NB4 (cell line): ENCODE data around the gene RIOX2.

Source experiments
- CTCF ChIP-seq: IDR thresholded peaks from one replicate; pipeline ENCODE4 v1.5.1; 2012; ENCODE audit warnings: low read depth, low read length
- MYC ChIP-seq: IDR thresholded peaks from 2 replicates; pipeline ENCODE4 v1.6.1; 2011; ENCODE audit warnings: low read depth, low read length
- POLR2A ChIP-seq: IDR thresholded peaks from 2 replicates; pipeline ENCODE4 v1.6.1; 2011; ENCODE audit warnings: mild to moderate bottlenecking; ENCODE audit not compliant: insufficient read length; ENCODE audit errors: extremely low read depth

DNA sequence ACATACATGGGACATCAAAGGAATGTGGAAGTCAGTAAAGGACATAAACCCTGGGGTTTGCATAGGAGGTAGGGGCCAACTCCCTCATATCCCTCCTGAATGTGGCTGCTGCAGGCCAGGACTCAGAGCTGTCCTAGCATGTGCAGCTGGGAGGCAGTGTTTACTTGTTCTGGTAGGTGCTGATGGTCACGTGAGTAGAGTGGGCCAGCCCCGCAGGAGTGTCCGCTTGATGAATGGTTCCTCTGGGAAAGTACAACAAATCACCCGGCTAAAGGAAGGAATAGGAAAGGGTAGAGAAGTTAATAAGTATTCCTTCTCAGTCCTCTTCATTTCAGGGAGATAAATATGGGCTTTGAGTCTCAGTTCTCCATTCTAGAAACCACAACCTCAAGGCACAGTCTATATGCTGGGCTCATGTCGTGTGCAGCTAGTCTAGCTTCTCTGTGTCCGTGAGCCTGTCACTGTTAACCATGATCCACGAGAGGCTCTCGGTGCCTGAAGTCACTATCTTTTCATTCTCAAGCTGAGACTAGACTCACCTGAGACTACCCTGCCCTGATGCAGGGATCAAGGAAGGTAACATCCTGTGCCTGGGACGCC lies 17.9 kb downstream of the RIOX2 start:
- TF ChIP-seq CTCF = no peak
- no peak for TF ChIP-seq POLR2A
- no peak for TF ChIP-seq MYC
